GM13976 (cell line): ENCODE results near the gene OSBPL5.

ENCODE experiments used
- DNase-seq: peaks from one replicate; pipeline ENCODE4 v3.0.0; 2012; ENCODE audit warnings: low spot score
- in situ Hi-C: fragments of 300-500 bp; cut with MboI; formaldehyde crosslinking; loops from one replicate; pipeline ENCODE4 v1.12.0; 2022; ENCODE audit warnings: low sequenced_read_pairs, mixed read lengths, inconsistent platforms; ENCODE audit not compliant: unreplicated experiment
- TF ChIP-seq, protein P1 (sequence below): IDR thresholded peaks from 2 replicates; pipeline ENCODE4 v1.5.1; 2012; ENCODE audit warnings: borderline replicate concordance, mild to moderate bottlenecking; ENCODE audit not compliant: insufficient read depth; ENCODE audit errors: extremely low read depth, missing control alignments, control extremely low read depth

Gene OSBPL5

DNA sequence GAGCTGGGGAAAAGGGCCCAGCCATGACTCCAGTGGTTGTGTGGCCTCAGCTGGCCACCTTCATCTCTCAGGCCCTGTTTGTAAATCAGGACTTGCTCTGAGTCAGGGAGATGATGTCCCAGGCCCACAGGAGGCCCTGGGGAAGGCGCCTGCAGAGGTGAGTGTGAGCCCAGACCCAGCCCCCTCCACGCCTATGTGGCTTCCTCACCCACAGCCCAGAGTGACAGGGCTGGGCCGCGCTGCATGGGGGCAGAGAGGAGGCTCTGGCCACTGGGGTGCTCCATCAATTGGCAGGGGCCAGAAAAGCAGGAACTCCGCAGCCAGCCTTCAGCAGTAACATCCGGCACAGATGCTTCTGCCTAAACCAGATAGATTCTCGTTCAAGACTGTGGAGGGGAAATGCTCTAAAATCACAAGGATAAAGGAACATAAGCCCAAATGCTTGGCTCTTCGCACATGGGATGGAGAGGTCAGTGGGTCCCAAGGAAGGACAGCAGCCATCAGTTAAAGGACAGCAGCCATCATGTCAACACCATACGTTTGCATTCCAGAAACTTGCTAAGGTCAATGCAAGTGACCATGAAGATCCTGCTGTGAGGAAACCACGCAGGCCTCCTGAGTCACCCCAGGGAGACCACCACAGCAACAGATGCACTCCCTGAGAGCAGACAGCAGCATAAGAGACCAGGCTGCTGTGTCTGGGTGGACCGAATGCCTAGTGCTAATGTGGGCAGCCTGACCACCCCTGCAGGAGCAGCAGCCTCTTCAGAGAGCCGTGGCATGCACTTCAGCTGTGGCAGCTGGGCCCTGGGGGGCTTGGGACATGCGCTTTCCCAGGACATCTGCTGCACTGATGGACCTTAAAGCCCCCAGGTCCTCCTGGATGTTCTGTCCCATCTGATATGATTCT lies 28.3 kb downstream of the OSBPL5 start:
- in situ Hi-C loops, result no loop called here
- no peak for DNase-seq
- TF ChIP-seq, protein P1, sequence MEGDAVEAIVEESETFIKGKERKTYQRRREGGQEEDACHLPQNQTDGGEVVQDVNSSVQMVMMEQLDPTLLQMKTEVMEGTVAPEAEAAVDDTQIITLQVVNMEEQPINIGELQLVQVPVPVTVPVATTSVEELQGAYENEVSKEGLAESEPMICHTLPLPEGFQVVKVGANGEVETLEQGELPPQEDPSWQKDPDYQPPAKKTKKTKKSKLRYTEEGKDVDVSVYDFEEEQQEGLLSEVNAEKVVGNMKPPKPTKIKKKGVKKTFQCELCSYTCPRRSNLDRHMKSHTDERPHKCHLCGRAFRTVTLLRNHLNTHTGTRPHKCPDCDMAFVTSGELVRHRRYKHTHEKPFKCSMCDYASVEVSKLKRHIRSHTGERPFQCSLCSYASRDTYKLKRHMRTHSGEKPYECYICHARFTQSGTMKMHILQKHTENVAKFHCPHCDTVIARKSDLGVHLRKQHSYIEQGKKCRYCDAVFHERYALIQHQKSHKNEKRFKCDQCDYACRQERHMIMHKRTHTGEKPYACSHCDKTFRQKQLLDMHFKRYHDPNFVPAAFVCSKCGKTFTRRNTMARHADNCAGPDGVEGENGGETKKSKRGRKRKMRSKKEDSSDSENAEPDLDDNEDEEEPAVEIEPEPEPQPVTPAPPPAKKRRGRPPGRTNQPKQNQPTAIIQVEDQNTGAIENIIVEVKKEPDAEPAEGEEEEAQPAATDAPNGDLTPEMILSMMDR, result no peak

- TF ChIP-seq, protein P1, result no peak
- in situ Hi-C loops, result no loop called here
- DNase-seq, result no peak
Observed at GRCh38 chr11:3135481-3136440, 29.3 kb downstream of the OSBPL5 start.

GRCh38 chr11:3134651-3135480 lies 30.2 kb downstream of the OSBPL5 start:
- in situ Hi-C loops, result no loop called here

GRCh38 chr11:3134218-3134621 lies 30.9 kb downstream of the OSBPL5 start:
- in situ Hi-C loops, result no loop called here
- TF ChIP-seq, protein P1, result no peak
- DNase-seq, result no peak

More at GRCh38 chr11:3134651-3135480, 30.2 kb downstream of the OSBPL5 start:
- TF ChIP-seq, protein P1, result no peak
- DNase-seq, result no peak

DNA sequence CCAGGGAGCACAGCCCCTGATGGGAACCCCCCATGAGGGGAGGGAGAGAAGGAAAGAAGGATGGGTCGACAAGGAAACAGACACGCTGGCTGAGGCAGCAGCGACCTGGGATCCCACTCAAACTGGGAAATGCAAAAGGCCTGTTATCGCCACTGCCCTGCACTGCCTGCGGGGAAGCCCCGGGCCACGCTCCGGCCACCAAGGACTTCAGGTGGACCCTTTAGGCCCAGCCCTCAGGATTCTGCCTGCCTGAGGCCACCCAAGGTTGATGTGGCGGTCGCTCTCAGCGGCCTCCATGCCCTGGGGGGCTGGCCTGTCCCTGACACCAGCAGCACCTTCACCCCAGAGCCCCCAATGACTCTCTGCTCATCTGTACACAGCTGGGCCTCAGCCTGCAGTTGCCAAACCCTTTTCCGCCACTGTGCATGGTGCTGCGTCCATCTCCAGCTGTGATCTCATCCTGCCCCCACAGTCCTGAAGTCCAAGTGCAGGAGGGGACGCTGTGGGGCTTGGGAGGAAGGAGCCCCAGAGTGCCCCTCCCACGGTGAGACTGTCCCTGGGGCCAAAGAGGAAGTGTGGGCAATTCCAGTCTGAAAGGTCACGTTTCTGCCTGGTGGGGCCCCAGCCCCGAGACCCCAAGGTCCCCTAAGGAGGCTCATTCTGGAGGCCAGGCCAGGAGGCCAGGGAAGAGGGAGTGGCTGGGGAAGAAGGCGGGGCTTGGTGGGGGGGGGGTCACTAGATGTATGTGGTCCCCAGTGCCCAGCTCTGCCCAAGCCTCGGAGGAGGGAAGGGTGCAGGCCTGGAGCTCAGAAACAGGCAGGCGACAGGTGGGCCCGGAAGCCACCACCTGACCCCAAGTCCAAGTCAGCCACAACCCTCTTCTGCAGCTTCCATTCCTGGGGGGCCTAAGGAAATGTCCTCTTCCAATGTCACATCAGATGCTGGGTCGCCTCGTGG lies 31.6 kb downstream of the OSBPL5 start:
- TF ChIP-seq, protein P1, result no peak
- DNase-seq, result no peak
- in situ Hi-C loops, result no loop called here
